Transverse colon (tissue), 3 donors: ENCODE results near the gene ARPP19.

Experiments used
- POLR2A ChIP-seq: fragments of 450-650 bp; IDR thresholded peaks from one replicate; pipeline ENCODE4 v1.6.1; 2016; ENCODE audit warnings: antibody characterized with exemption, mild to moderate bottlenecking, moderate library complexity
- TF ChIP-seq, protein P1 (sequence below), 5 experiments: fragments of 200-600 bp in 3 of 5; fragments of 450-650 bp in 2 of 5; sonication (generic) in 3 of 5; IDR thresholded peaks; 1 replicate in 2 of 5; 2 replicates in 3 of 5; pipeline ENCODE4 v1.5.1; 2016 to 2017; ENCODE audit warnings: antibody characterized with exemption in 5 of 5, inconsistent platforms in 3 of 5, mild to moderate bottlenecking in 2 of 5, moderate library complexity in 1 of 5

GRCh38 chr15:52567871-52568600 is 794 bp downstream of the ARPP19 start:
- TF ChIP-seq, protein P1, sequence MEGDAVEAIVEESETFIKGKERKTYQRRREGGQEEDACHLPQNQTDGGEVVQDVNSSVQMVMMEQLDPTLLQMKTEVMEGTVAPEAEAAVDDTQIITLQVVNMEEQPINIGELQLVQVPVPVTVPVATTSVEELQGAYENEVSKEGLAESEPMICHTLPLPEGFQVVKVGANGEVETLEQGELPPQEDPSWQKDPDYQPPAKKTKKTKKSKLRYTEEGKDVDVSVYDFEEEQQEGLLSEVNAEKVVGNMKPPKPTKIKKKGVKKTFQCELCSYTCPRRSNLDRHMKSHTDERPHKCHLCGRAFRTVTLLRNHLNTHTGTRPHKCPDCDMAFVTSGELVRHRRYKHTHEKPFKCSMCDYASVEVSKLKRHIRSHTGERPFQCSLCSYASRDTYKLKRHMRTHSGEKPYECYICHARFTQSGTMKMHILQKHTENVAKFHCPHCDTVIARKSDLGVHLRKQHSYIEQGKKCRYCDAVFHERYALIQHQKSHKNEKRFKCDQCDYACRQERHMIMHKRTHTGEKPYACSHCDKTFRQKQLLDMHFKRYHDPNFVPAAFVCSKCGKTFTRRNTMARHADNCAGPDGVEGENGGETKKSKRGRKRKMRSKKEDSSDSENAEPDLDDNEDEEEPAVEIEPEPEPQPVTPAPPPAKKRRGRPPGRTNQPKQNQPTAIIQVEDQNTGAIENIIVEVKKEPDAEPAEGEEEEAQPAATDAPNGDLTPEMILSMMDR (IDR thresholded peaks at IDR 0.05): no peak
- no peak for TF ChIP-seq POLR2A
